ENCODE results near the gene ETDC. TPM values are rescaled to one million over a fixed set of nuclear protein-coding genes. Genes with fewer than 3 reads are reported as not detected.

ETDC gene
- total RNA-seq, 4 donors from 2014 or later, result not detected

- Histone ChIP-seq H3K4me1 (peaks cover 14% of the 10 kb centered on the region), H3K27ac (no peak overlapping the region), H3K9me3 (no peaks in the 10 kb centered on the region), H3K4me3 (no peak overlapping the region), H3K27me3 (no peaks in the 10 kb centered on the region), H3K36me3 (peaks cover 19% of the 10 kb centered on the region)
- TF ChIP-seq POLR2A (IDR thresholded peaks at IDR 0.05), result no peak
- TF ChIP-seq EP300 (IDR thresholded peaks at IDR 0.05), result no peak
- no peak for TF ChIP-seq POLR2AphosphoS5 (IDR thresholded peaks at IDR 0.05)
- TF ChIP-seq CTCF (IDR thresholded peaks at IDR 0.05), result no peak
- WGBS, result 77% methylated on average over 6 of the region's 6 CpGs
- no peak for DNase-seq (ENCODE audit: low spot score in 2 of 2)
Measured at GRCh38 chrX:135346975-135347374, 37.7 kb downstream of the ETDC start.

DNA sequence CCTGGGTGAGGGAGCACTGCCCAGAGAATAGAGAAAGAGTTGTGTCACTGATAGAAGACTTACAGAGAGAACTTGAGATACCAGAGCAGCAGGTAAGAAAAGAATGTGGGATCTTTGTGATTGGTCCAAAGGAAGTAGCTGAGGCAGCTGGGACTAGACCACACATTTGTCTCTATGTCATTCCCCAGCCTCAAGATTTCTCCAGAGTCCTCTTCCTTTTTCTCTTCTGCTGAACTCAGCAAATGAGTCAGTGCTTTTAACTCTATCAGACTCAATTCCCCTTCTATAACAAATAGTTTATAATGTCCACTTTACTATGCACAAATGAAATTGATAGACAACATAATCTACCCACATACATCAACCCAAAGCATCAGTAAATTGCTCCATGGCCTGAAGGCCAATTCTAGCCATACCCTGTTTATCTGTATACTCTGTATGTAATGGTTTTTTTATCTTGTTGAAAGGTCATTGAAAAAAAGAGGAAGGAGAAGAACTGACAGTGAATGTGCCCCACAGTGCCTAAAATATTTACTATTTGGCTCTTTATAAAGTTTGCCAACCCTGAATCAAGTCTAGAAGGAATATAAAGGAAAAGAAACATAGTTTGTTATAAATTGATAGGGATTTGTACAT is 38.2 kb downstream of the ETDC start:
- no peak overlapping the region for H3K4me3 ChIP-seq
- peaks cover 8% of the 10 kb centered on the region for H3K4me1 ChIP-seq
- H3K27ac ChIP-seq, result no peak overlapping the region
- no peaks in the 10 kb centered on the region for H3K27me3 ChIP-seq
- TF ChIP-seq EP300 (IDR thresholded peaks at IDR 0.05) (no peak), CTCF (IDR thresholded peaks at IDR 0.05) (no peak), POLR2AphosphoS5 (IDR thresholded peaks at IDR 0.05) (no peak), POLR2A (IDR thresholded peaks at IDR 0.05) (no peak)
- no peaks in the 10 kb centered on the region for H3K9me3 ChIP-seq
- DNase-seq (ENCODE audit: low spot score in 2 of 2), result no peak
- H3K36me3 ChIP-seq, result peaks cover 19% of the 10 kb centered on the region

DNA sequence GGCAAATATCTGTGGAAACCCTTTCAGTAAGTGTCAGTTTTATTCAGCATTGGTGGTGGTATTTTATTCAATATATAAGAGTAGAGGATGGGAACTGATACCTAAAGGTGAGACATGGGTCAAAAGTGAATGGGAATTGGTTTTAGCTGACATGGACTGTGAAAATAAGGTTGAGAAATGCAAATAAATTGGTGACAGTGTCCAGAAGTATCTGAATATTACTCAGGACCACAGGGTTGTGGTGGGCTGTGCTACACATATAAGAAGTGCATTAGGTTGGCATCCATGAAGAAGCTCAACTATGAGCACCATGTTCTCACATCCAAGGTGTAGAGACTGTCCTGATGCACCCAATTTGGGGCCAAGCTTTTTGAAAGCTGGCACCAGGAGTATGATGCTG is 45.0 kb downstream of the ETDC start:
- Histone ChIP-seq H3K4me1 (no peaks in the 10 kb centered on the region), H3K9me3 (no peaks in the 10 kb centered on the region), H3K4me3 (no peak overlapping the region), H3K27ac (no peak overlapping the region), H3K27me3 (no peaks in the 10 kb centered on the region), H3K36me3 (peaks cover 14% of the 10 kb centered on the region)
- DNase-seq (ENCODE audit: low spot score in 2 of 2), result no peak
- TF ChIP-seq POLR2AphosphoS5 (IDR thresholded peaks at IDR 0.05), result no peak

Other genes starting within 250 kb of the ETDC start
- 1 to 10 TPM; 1.4 to 3.1 (median 2.1) TPM for gene SMIM10L2B, start 210.8 kb upstream of the ETDC start, total RNA-seq
- gene ETDB, start 189.0 kb upstream of the ETDC start, total RNA-seq, result not detected
- gene CT55, start 138.1 kb upstream of the ETDC start, total RNA-seq, result not detected
- not detected for gene ETDA, start 57.4 kb upstream of the ETDC start, total RNA-seq
- 10 to 100 TPM in 1 of 4 donors, 1 to 10 TPM in 3; 2.5 to 15.4 (median 6.1) TPM for gene ZNF75D, start 34.6 kb downstream of the ETDC start, total RNA-seq
- 10 to 100 TPM in 1 of 4 donors, 1 to 10 TPM in 3; 1.4 to 10.3 (median 3.3) TPM for gene ZNF449, start 35.3 kb downstream of the ETDC start, total RNA-seq
- gene SMIM10L2A, start 112.5 kb downstream of the ETDC start, total RNA-seq, result 1 to 10 TPM; 1.4 to 5.1 (median 3.3) TPM
- gene INTS6L, start 211.2 kb downstream of the ETDC start, total RNA-seq, result 10 to 100 TPM in 2 of 4 donors, 1 to 10 TPM in 2; 9.2 to 28.8 (median 12.6) TPM

Measured in suprapubic skin (tissue), 4 donors.